C4-2B (cell line): ENCODE measurements around the gene KLK8.
A peak's percentile ranks its signal among the peaks of the same experiment; 100 is the strongest.

Source experiments
- CTCF ChIP-seq: fragments of 450-650 bp; conservative IDR thresholded peaks from 2 replicates; pipeline ENCODE4 v1.5.1; 2017; ENCODE audit warnings: mild to moderate bottlenecking
- ZFX ChIP-seq: fragments of 450-650 bp; IDR thresholded peaks from 2 replicates; pipeline ENCODE4 v1.6.1; 2017

DNA sequence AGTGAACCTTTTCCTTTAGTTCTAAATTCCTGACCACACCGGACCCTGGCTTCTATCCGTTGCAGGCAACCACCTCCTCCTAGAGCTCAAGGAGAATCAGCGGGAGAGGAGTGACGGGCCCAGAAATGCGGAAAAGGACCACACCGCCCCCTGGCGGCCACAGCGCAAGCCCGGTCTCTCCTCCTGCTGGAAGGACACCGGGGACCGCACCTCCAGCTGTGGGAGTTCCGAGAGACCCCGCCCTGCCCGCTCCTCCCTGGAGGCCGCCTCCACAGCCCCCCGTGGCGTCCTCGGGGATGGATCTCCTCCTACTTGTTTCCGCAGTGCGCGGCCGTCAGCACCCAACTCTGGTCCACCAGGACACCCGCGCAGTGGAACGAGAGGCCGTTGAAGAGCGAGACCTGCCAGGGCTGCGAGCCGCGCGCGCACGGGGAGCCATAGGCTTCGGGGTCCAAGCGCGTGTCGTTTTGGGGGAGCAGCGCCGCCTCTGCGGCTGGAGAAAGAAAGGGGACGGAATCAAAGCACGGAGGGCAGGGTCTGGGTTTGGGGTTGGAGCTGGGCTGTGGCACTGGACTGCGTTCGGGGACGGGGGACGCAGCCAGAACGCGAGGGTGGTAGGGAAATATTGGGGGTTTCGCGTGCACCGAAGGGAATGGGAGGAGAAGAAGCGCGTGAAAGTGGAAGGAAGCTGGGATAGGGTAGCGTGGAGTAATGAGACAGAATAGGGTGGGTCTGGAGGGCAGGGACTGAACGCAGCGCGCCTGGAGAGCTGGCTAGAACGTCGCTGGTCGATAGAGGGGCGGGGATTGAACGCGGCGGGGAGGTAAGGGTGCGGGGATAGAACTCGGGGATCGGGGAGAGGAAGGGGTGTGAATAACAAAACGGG, 15.6 kb upstream of the KLK8 start:
- TF ChIP-seq CTCF (peak; percentile 96), ZFX (no peak)
